Peyer's patch (tissue), 4 donors: ENCODE results near the gene STK32A.

Experiments
- POLR2A ChIP-seq, 2 donors: fragments of 450-650 bp; IDR thresholded peaks; one replicate each; pipeline ENCODE4 v1.5.1; 2017; ENCODE audit warnings: antibody characterized with exemption in 2 of 2, mild to moderate bottlenecking in 2 of 2, moderate library complexity in 2 of 2
- TF ChIP-seq, protein P1 (sequence below), 6 experiments: fragments of 450-650 bp in 4 of 6; fragments of 200-600 bp in 2 of 6; sonication (generic) in 1 of 6; IDR thresholded peaks; one replicate each; pipeline ENCODE4 v1.5.1; 2017 to 2019; ENCODE audit warnings: antibody characterized with exemption in 6 of 6, mild to moderate bottlenecking in 3 of 6, moderate library complexity in 1 of 6

DNA sequence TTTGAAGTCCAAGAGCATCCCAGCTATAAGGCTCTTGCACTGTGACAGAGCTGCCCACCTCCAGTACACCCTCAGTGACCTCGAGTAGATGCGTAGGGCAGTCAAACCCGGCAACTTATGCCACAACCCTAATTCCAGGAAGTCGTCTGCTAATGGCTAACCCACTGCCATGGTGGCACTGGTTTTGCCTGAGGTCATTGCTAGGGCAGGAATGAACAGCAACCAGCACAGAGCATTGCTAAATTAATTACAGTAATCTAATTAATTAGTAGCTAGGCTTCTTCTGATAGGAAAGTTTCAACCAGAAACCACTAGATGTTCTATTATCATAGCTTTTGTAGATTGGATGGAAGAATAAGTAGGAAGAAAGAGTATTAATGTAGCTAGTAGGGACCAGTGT is 152.3 kb downstream of the STK32A start:
- TF ChIP-seq, protein P1, sequence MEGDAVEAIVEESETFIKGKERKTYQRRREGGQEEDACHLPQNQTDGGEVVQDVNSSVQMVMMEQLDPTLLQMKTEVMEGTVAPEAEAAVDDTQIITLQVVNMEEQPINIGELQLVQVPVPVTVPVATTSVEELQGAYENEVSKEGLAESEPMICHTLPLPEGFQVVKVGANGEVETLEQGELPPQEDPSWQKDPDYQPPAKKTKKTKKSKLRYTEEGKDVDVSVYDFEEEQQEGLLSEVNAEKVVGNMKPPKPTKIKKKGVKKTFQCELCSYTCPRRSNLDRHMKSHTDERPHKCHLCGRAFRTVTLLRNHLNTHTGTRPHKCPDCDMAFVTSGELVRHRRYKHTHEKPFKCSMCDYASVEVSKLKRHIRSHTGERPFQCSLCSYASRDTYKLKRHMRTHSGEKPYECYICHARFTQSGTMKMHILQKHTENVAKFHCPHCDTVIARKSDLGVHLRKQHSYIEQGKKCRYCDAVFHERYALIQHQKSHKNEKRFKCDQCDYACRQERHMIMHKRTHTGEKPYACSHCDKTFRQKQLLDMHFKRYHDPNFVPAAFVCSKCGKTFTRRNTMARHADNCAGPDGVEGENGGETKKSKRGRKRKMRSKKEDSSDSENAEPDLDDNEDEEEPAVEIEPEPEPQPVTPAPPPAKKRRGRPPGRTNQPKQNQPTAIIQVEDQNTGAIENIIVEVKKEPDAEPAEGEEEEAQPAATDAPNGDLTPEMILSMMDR (IDR thresholded peaks at IDR 0.05): no peak
- TF ChIP-seq POLR2A (IDR thresholded peaks at IDR 0.05): no peak
